OCI-M1 (cell line): ENCODE results near the gene DIP2C.

Experiments
- DNase-seq: peaks from one replicate; lab custom pipeline; 2025; lab: John Stamatoyannopoulos, UW

DIP2C gene

DNA sequence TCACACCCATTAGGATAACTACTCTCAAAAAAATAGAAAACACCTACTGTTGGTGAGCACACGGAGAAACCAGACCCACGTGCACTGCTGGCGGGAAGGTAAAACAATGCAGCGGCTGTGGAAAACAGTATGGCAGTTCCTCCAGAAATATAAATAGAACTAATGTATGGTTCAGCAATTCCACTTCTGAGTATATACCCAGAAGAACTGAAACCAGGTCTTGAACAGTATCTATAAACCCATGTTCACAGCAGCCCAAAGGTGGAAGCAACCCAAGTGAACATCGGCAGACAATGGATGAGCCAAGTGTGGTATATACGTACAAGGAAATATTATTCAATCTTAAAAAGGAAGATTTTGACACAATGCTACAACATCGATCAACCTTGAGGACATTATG, 389.5 kb downstream of the DIP2C start:
- no peak for DNase-seq

DNA sequence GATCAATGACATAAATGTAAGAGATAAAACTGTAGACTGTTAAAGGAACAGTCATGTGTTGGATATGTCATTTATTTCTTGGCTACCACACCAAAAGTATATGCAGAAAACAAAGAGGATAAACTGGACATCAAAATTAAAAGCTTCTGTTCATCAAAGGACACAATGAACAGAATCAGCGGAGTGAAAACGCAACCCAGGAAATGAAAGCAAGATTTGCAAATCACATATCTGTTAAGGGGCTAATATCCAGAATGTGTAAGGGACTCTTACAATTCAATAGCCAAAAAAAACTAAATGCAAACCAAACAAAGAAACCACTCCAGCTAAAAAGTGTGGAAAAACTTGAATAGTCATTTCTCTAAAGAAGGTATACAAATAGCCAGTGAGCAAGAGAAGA, 390.0 kb downstream of the DIP2C start:
- no peak for DNase-seq

DNA sequence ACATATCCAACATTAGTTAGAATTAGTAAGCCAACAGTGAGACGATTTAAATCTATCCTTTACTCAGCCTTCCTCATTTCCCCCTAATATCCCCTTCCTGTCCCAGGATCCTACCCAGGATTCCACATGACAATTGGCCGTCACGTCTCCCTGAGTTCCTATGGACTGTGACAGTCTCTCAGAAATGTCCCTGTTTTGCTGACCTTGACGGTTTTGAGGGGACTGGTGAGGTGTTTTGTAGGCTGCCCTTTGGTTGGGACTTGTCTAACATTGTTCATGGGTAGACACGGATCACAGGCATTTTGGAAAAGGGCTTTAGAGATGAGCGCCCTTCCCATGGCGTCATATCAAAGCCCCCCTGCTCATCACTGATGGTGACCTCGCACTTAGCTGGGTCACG, 391.4 kb downstream of the DIP2C start:
- no peak for DNase-seq

DNA sequence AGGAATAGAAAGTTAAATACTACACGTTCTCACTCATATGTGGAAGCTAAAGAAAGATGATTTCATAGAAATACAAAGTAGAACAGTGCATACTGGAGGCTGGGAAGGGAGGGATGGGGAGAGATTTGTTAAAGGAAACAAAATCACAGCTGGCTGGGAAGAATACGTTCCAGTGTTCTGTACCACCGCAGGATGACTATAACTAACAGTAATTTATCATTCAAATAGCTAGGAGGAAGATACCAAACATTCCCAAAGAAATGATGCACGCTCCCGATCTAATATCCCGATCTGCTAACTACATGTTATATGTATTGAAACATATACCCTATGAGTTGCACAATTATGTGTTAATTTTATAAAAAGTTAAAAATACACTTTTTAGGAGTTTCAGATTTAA, 391.9 kb downstream of the DIP2C start:
- DNase-seq, result no peak

DNA sequence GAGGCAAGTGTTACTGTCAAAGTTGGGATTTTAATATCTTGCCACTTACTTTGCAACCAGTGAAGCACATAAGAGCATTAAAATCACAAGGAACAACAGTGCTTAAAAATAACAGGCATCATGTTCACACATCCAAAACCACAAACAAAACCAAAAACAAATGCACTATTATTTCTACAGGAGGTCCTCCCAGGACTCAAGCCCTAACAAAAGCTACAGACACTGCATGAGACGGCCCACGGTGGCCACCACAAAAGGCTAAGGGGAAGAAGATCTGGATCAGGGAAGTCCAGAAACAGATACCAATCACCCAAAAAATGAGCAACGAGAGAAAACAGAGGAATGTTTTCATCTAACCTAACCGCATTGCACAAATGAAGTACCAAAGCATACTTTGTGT, 395.8 kb downstream of the DIP2C start:
- DNase-seq, result no peak

DNA sequence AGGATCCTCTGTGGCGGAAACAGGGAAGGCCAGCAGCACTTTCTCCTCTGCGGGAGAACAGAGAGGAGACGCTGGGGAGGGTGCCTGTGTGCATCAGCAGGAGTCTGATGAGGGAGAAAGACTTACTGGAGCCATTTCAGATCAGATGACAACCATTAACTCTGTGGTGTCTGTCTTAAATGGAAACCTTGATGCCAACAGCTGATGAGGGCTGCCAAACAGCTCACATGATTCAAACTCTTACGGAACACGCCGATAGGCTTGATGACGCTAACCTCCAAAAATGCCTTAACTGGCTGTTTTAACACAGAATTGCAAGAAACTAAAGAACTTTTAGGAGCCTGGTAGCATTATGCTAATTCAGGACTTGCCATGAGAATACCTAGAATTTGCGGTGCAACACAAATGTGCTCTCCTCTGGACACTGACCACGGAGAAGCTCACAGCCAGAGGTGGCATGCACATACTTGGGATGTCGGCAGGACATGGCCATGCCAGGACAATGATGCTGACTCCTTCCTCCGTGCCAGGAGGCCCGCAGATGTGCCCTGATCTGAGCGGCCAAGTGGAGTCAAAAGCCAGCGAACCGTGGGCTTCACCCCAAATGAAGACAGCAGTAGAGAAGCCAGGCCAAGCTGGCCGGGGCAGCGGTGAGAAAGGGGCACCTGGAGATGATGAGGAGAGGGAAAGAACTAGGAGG, 399.3 kb downstream of the DIP2C start:
- DNase-seq, result no peak

DNA sequence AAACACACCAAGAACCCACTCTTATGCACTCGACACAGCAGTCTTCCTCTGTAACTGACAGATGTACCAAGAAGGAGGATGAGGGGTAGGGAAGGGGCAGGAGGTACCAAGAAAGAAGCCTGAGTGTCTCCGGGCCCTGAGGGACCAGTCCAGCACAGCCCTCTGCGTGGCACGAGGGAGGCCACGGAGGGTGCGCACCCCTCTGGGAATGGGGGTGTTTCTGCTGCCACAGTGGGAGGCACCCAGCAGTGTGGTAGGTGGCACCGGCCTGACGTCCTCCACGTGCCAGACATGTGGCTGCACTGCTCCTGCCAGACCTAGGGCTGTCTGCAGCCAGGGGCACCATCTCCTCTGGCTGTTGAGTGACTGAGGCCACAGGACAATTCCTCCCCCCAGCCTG, 399.9 kb downstream of the DIP2C start:
- no peak for DNase-seq

DNA sequence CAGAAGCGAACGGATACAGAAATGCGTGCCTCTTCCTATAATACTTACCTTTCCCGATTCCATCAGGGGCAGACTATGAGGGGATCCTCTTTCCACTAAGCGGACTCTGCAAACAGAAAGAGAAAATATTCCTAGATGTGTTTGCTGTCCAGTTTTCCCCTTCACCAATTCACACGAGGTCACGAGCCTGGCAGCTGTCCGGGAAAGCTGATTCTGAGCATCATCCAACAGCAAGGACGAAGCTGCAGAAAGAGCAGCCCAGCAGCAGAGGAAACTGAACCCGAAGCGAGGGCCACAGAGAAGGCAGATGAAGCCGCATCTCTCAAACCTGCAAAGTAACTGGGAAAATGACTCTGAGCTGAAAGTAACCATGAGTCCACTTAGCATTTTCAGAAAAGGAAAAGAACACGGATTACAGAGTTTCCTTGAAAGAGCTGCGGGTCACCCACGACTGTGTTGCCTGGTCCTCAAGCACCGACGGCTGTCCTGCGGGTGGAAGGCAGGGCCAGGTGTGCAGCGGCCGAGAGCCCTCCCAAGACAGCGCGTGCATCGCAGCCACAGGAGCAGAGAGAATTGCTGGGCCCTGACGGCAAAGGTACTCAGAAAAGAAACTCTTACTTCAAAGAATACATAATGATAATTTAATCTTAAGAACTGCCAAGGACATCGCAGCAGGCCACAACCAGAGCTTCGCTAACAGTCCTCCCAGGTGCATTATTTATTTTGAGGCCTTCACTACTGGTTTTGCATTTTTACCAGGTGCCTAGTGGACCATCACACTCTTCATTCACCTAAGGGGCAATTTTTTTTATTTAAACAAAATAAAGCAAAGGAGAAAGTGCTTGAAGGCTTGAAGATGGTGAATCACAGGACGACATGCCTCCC, 400.9 kb downstream of the DIP2C start:
- DNase-seq, result no peak

DNA sequence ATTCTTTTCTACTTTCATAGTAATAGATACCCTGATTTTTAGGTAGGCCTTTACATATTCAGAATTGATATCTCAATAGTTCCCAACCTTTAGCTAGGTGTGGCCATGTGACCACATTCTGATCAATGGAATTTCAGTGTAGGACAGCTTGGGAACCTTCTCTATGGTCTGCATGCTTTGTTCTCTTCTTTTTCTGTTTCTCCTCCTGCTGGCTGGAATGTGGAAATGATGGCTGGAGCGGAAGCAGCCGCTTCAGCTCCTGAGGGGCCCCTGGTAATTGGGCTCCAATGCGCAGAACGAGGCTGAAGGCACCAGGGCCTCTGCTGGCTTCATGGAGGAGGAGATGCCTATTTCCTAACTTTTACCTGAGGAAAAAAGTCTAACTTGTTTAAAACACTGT, 401.7 kb downstream of the DIP2C start:
- no peak for DNase-seq

DNA sequence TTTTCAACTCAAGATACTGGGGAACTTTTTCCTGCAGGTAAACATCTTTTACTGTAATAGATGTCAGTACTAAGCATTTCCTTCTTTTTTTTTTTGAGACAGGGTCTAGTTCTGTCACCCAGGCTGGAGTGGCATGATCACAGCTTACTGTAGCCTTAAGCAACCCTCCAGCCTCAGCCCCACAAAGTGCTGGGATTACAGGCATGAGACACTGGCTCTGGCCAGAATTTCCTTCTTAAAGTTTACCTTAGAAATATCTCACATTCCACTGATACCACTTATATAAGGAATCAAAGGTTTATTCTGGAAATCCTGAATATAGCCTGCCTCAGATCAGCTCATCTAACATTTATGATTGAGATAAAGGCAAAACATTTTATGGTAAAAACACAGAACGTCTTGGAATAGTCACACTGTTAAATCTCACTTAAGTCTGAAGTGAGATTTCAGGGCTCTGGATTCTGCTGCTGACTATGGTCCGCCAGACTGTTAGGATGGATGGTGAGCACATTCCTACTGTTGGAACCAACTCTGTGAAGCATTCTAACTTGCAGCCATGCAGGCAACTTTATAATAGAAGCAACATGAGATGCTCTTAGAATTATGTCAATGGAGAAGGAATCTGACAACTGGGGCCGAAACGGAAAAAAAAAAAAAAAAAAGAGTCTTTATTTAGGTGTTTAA, 402.3 kb downstream of the DIP2C start:
- DNase-seq, result no peak

DNA sequence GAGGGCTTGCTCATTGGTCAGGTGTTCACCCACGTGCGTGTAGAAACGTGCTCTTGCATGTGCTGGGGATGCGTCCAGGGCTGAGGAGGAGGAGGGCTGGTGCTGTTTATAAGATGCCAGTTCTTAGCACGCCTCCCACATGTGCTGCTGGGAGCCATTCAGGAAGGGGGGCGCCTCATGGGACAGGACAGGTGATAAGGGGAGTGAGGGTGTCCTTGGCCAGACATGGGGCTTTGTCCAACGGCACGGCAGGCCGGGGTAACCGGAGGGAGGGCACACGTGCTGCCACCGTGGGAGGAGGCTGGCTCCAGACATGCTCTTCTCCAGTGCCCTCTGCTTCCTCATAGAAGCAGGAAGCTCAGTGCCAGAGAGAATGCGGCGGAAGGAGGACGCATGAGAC, 404.3 kb downstream of the DIP2C start:
- no peak for DNase-seq

DNA sequence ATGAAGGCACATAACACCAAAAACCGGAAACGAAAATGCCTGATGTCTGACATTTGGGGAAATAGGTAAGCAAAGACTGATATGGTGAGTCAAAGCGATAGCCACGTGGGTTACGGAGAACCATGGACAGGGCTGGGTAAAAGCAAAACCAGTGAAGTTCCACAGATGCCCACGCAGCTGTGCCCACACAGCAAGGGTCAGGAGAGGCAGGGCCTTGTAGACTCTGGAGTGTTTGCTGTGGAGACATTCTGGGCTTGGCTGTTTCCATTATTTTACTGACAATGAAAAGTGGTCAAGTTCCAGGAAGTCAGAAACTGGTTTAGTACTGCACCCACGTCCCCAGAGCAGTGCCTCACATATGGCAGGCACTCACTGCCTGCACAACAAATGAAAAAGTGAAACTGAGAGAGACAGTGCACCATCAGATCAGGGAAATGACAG, 405.5 kb downstream of the DIP2C start:
- DNase-seq, result no peak

DNA sequence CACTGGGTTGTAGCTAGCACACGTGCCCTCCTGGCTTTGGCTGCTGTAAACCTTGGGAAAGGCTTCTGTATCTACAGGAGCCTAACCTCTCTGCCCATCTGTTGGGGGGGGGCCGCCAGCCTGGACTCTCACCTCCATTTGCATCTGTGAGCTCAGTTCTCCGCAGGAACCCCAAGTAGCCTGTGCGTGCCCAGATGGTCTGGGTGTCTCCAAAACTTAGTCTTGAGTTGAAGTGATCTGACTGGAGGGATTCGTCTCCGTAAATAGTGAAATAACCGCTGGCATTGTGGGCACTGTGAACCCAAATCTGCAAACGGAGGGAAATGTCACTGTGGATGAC, 406.4 kb downstream of the DIP2C start:
- no peak for DNase-seq

DNA sequence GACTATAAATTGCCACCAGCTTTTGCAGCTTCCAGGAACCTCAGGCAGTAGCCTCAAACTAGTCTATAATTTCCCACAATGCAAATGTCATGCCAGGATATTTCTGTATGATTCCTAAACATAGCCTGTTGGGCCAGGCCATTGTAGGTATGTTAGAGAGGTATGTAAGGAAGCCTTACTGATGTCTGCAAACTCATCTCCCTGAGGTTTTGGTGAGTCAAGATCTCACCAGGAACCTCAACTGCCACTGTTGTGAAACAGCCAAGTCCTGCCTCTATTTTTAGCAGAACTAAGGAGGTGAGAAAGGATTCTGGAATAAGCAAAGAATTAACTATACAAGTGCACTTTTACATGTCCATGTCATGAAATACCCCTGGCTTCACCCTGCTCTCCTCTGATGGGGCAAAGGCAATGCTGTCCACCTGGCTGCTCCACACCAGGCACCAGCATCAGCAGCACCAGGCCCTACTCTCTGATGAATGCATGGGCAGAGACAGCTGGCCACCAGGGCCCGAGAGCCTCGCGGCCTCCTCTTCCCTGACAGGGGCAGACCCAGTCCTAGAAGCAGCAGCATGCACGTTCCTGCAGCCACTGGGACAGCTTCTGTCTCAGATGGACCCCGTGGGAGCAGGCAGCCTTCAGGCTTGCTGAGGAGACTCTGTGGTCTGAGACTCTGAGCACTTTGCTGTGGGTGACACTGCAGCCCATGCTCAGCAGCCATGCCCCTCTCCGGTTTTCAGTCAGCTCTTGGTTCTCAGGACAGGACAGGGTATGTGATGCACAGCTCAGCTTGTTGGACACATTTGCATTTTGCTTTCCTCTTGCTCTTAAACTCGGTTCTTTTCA, 407.0 kb downstream of the DIP2C start:
- DNase-seq, result peak; percentile 10

DNA sequence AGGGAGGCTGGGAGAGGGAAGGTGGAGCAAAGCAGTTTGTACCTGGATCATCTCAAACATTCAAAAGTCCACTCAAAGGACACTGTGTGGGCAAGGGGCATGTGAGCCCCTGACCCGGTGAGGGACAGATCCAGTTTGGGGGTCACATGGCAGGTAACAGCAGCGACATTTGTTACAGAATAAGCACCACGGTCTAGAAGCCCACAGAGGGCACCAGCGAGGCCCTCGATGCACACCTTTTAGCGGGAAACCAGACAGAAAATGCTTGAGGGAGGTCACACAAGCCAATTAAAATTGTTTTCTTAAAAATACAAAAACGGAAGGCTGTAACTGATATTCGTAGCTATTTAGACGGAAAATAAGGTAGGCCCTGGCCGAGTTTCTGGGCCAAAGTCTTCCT, 409.8 kb downstream of the DIP2C start:
- no peak for DNase-seq

DNA sequence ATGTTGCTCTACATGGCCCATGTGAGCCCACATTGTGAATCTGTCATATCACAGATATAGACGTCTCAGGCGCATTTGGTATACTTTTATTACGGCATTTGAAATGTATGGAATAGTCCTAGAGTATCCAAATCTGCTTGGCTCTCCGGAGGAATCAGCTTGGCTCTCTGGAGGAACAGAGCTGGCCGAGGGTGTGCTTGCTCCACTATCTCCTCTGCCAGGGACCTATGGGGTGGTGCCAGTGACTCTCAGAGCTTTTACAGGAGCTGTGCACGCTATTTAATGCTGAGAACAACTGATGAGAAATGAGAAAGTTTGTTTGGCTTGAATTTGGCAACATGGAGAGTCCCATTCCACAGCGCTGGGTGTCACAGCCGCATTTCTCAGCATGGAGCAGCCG, 410.2 kb downstream of the DIP2C start:
- DNase-seq, result no peak

DNA sequence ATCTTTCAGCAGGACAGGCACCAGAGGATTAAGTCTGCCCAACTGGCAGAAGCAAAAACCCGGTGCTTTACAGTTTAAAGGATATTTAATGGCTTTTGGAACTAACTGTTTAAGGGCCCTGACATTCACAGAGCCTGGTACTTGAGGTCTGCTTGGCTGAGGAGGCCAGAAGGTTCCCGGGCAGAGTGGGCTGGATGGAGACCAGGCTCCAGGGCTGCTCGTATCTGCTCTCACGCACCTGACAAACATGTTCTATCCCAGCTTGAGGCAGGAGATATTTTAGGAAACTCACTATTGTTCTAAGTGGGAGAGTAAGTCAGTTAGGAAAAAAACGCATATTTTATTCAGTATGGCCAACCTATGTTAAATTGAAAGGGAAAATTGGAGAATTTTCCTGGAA, 410.8 kb downstream of the DIP2C start:
- no peak for DNase-seq

DNA sequence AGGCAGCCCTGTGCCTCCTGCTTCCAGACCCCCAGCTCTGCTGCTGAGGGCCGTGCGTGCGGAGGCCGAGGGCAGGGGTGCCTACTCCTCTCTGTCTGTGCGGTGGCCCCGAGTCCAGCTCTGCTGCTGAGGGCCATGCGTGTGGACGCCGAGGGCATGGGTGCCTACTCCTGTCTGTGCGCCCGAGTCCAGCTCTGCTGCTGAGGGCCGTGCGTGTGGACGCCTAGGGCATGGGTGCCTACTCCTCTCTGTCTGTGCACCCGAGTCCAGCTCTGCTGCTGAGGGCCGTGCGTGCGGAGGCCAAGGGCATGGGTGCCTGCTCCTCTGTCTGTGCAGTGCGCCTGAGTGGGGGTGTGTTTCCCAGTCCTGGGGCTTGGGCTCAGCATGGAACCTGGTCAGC, 411.5 kb downstream of the DIP2C start:
- DNase-seq, result no peak

DNA sequence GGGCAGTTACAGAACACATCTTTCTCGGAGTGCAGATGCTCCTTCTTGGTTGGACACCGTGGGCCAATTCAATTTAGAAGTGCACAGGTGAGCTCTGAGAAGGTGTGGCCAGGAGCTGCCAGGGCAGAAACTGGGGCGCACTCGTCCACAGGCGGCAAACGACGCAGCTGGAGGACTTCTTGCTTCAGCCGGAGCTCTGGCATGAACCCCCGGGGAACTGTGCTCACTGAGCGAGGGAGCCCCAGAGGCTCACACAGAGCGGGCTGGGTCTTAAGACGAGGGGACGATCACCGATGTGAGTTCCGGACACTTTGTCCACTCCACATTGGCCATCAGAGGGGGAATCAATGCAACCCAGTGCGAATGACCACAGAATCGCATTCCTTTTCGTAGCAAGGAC, 413.8 kb downstream of the DIP2C start:
- DNase-seq, result no peak

DNA sequence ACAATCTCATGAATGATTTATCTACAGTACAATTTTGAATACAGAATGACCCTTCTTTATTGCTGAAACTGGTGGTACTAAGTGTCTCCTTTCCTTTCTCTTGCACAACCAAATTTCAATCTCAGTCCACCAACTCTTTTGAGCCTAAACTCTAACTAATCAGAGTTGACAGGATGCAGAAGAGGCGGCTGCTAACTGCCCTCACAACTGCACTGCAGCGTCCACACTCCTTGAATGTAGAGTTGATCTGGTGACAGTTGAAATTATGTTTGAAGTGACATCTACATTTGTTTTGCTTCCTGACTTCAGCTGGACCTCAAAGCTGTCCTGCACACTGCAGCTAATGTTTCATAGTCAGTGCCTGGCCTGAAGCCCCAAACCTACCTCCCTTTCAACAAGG, 414.6 kb downstream of the DIP2C start:
- no peak for DNase-seq

DNA sequence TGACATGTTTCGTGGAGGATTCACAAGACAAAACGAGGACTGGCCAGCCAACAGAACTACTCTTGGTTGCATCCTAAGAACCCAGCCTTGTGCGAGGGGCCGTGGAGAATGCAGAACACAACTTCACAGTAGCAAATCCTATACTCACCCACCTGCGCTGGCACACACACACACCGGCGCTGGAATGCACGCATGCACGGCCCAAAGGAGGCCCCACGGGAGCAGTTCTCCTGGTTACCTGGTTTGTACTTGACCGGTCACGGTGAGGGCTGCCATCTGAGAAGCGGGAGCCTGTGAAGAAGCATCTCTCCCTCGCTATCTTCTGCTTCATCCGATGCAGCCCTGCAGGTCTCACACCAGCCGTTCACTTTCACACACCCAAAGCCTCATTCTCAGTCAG, 416.4 kb downstream of the DIP2C start:
- no peak for DNase-seq

DNA sequence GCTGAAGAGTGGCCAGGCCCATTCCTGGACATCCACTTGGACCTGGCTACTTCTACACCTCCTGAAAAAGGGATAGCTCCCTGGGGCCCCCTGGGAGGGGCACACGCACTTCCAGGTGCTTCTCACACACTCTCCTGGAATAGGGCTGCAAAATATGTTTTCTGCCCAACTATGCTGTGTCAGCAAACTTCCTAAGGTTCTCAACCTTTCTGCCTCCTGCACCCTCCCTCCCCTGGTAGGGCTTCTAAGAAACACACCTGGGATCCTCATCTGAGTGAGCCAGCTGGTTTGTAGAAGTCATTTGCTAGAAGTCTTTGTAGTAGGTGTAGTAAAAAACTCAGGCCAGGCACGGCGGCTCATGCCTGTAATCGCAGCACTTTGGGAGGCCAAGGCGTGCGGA, 417.7 kb downstream of the DIP2C start:
- no peak for DNase-seq
